Left lung (tissue), 10 donors: Measurements from ENCODE around the gene RGS2. TPM values are rescaled to one million over a fixed set of nuclear protein-coding genes. Genes with fewer than 3 reads are reported as not detected.

Source experiments
- ATAC-seq: fragments of 200-7000 bp; cut with Tn5 transposase; one replicate; pipeline ENCODE4 v1.9.1; 2020; ENCODE audit warnings: moderate library complexity
- DNase-seq, 4 donors: peaks; one replicate each; pipeline ENCODE4 v3.0.0-alpha.2; 2013 to 2020
- H3K27ac ChIP-seq, 2 donors: fragments of 200-600 bp; sonication (generic) in 1 of 2; one replicate each; pipeline versions ENCODE4 v1.5.0 to v1.8.0; 2020 to 2021
- H3K27me3 ChIP-seq, 2 donors: fragments of 200-600 bp; sonication (generic) in 1 of 2; one replicate each; pipeline versions ENCODE4 v1.5.0 to v1.8.0; 2020 to 2021
- H3K36me3 ChIP-seq, 2 donors: fragments of 200-600 bp; sonication (generic) in 1 of 2; one replicate each; pipeline versions ENCODE4 v1.5.0 to v1.8.0; 2020 to 2021
- H3K4me1 ChIP-seq, 2 donors: fragments of 200-600 bp; one replicate each; pipeline ENCODE4 v1.8.0; 2021
- H3K4me3 ChIP-seq, 2 donors: fragments of 200-600 bp; sonication (generic) in 1 of 2; one replicate each; pipeline versions ENCODE4 v1.5.0 to v1.8.0; 2020 to 2021; ENCODE audit warnings: mild to moderate bottlenecking in 1 of 2
- H3K9me3 ChIP-seq, 2 donors: fragments of 200-600 bp; sonication (generic) in 1 of 2; one replicate each; pipeline versions ENCODE4 v1.5.0 to v1.8.0; 2020 to 2021
- CTCF ChIP-seq, 2 donors: fragments of 200-600 bp; sonication (generic) in 1 of 2; IDR thresholded peaks; one replicate each; pipeline versions ENCODE4 v1.5.0 to v1.8.0; 2021; ENCODE audit warnings: antibody characterized with exemption in 2 of 2
- intact Hi-C, 2 donors: fragments of 100-400 bp; cut with DNase I; formaldehyde crosslinking; loops; one replicate each; pipeline versions ENCODE4 v1.11.2 to v1.14.2; 2022
- polyA plus RNA-seq, 6 donors: library from polyadenylated mRNA; unstranded; fragments of 120-200 nt; gene quantifications; one replicate each; pipeline ENCODE4 v1.2.1, GENCODE V29; 2013; ENCODE audit not compliant: insufficient read length in 6 of 6
- total RNA-seq, 2 donors: library from RNA; stranded (reverse); fragmentation: NEBNext Ultra II Directional; extraction: Animal tissue kit (Norgen Biotek cat#: 25700); gene quantifications; one replicate each; pipeline ENCODE4 v1.2.1, GENCODE V29; 2021
- donor health status: DM: no; HTN: yes; CAD: no.
- donor health status: DM: no; HTN: no; CAD: no.

The RGS2 gene
- total and polyA plus RNA-seq, 8 donors: 35.3 to 182 (median 126) TPM

- no peak for TF ChIP-seq CTCF (IDR thresholded peaks at IDR 0.05)
- Histone ChIP-seq H3K4me3 (no peak overlapping the region), H3K27ac (peak overlapping the region in 1 of 2 donors; percentile 20), H3K27me3 (no peaks in the 10 kb centered on the region), H3K36me3 (no peaks in the 10 kb centered on the region), H3K4me1 (no peaks in the 10 kb centered on the region), H3K9me3 (no peaks in the 10 kb centered on the region)
- ATAC-seq (peak; percentile 30), DNase-seq (no peak)
- intact Hi-C loops: no loop called here
Observed at GRCh38 chr1:192763756-192764155, 45.1 kb upstream of the RGS2 start.

- no peak for ATAC-seq
- H3K36me3 ChIP-seq: no peaks in the 10 kb centered on the region
- no peak overlapping the region for H3K27ac ChIP-seq
- no peaks in the 10 kb centered on the region for H3K4me1 ChIP-seq
- H3K27me3 ChIP-seq: no peaks in the 10 kb centered on the region
- H3K4me3 ChIP-seq: no peak overlapping the region
- TF ChIP-seq CTCF (IDR thresholded peaks at IDR 0.05): no peak
- DNase-seq: no peak
- intact Hi-C loops: no loop called here
- no peaks in the 10 kb centered on the region for H3K9me3 ChIP-seq
Observed at GRCh38 chr1:192764675-192765074, 44.2 kb upstream of the RGS2 start.

GRCh38 chr1:192766009-192766625 lies 42.7 kb upstream of the RGS2 start:
- Histone ChIP-seq H3K9me3 (no peaks in the 10 kb centered on the region), H3K4me3 (no peak overlapping the region), H3K27me3 (no peaks in the 10 kb centered on the region), H3K27ac (no peak overlapping the region), H3K36me3 (no peaks in the 10 kb centered on the region), H3K4me1 (no peaks in the 10 kb centered on the region)
- intact Hi-C loops: no loop called here
- DNase-seq (no peak), ATAC-seq (peak; percentile 52)
- TF ChIP-seq CTCF (IDR thresholded peaks at IDR 0.05): no peak

- H3K4me1 ChIP-seq: no peaks in the 10 kb centered on the region
Observed at GRCh38 chr1:192766876-192767275, 42.0 kb upstream of the RGS2 start.

GRCh38 chr1:192767798-192768197 lies 41.0 kb upstream of the RGS2 start:
- Histone ChIP-seq H3K27ac (no peak overlapping the region), H3K36me3 (no peaks in the 10 kb centered on the region), H3K4me3 (no peak overlapping the region), H3K4me1 (no peaks in the 10 kb centered on the region), H3K9me3 (no peaks in the 10 kb centered on the region), H3K27me3 (no peaks in the 10 kb centered on the region)
- no peak for TF ChIP-seq CTCF (IDR thresholded peaks at IDR 0.05)
- ATAC-seq (peak; percentile 87), DNase-seq (peak in 2 of 4 donors; percentile 34 to 64)
- intact Hi-C loops: no loop called here

More at GRCh38 chr1:192766876-192767275, 42.0 kb upstream of the RGS2 start:
- DNase-seq (no peak), ATAC-seq (no peak)
- TF ChIP-seq CTCF (IDR thresholded peaks at IDR 0.05): no peak
- Histone ChIP-seq H3K9me3 (no peaks in the 10 kb centered on the region), H3K36me3 (no peaks in the 10 kb centered on the region), H3K27ac (no peak overlapping the region), H3K4me3 (no peak overlapping the region), H3K27me3 (no peaks in the 10 kb centered on the region)
- intact Hi-C loops: no loop called here
